Keratinocyte (primary cell): ENCODE data around the gene SLC49A4. TPM values are rescaled to one million over a fixed set of nuclear protein-coding genes. Genes with fewer than 3 reads are reported as not detected.

ENCODE experiments used
- DNase-seq: peaks from one replicate; pipeline ENCODE4 v3.0.0-alpha.2; 2011; ENCODE audit warnings: low read depth, missing footprints, low spot score
- FAIRE-seq: peaks from 2 replicates; lab custom pipeline; 2011; peaks lifted over from hg19 to GRCh38; lab: Jason Lieb, UNC
- H2AFZ ChIP-seq: 2 replicates; pipeline ENCODE4 v1.6.0; 2012; ENCODE audit warnings: low read length, control low read depth, inconsistent platforms; ENCODE audit not compliant: control insufficient read depth
- H3K27ac ChIP-seq: 2 replicates; pipeline ENCODE4 v1.5.1; 2011; ENCODE audit warnings: low read length; ENCODE audit not compliant: control insufficient read depth, insufficient read depth
- H3K27me3 ChIP-seq: 3 replicates; pipeline ENCODE4 v1.6.0; 2011; ENCODE audit warnings: low read length; ENCODE audit not compliant: control insufficient read depth, insufficient read depth; ENCODE audit errors: extremely low read depth
- H3K36me3 ChIP-seq, 2 experiments: 2 replicates in 1 of 2; 3 replicates in 1 of 2; pipeline ENCODE4 v1.5.1; 2011; ENCODE audit warnings: low read length in 2 of 2, mild to moderate bottlenecking in 1 of 2; ENCODE audit not compliant: control insufficient read depth in 2 of 2, insufficient read depth in 2 of 2; ENCODE audit errors: extremely low read depth in 1 of 2
- H3K4me1 ChIP-seq: 3 replicates; pipeline ENCODE4 v1.5.1; 2011; ENCODE audit warnings: low read length; ENCODE audit not compliant: control insufficient read depth, insufficient read depth; ENCODE audit errors: extremely low read depth
- H3K4me2 ChIP-seq: 3 replicates; pipeline ENCODE4 v1.6.0; 2011; ENCODE audit warnings: low read depth, low read length; ENCODE audit not compliant: control insufficient read depth, insufficient read depth; ENCODE audit errors: extremely low read depth
- H3K4me3 ChIP-seq, 3 experiments: fragments of 200-600 bp in 1 of 3; sonication (generic) in 1 of 3; 2 replicates in 2 of 3; 3 replicates in 1 of 3; pipeline ENCODE4 v1.5.1; 2011 to 2016; ENCODE audit warnings: low read length in 3 of 3, mild to moderate bottlenecking in 3 of 3, control low read depth in 2 of 3, inconsistent platforms in 1 of 3, low read depth in 1 of 3, mixed read lengths in 1 of 3, mixed run types in 1 of 3, moderate library complexity in 1 of 3; ENCODE audit not compliant: control insufficient read depth in 2 of 3, insufficient read depth in 2 of 3; ENCODE audit errors: extremely low read depth in 1 of 3
- H3K79me2 ChIP-seq: 2 replicates; pipeline ENCODE4 v1.6.0; 2012; ENCODE audit warnings: low read length; ENCODE audit not compliant: control insufficient read depth, insufficient read depth
- H3K9ac ChIP-seq: 3 replicates; pipeline ENCODE4 v1.6.0; 2011; ENCODE audit warnings: low read length; ENCODE audit not compliant: control insufficient read depth, insufficient read depth; ENCODE audit errors: extremely low read depth
- H3K9me1 ChIP-seq: 3 replicates; pipeline ENCODE4 v1.6.0; 2011; ENCODE audit warnings: low read length; ENCODE audit not compliant: control insufficient read depth, insufficient read depth; ENCODE audit errors: extremely low read depth
- H3K9me3 ChIP-seq: 2 replicates; pipeline ENCODE4 v1.5.1; 2012; ENCODE audit warnings: low read depth, low read length; ENCODE audit not compliant: control insufficient read depth
- H4K20me1 ChIP-seq: 3 replicates; pipeline ENCODE4 v1.6.0; 2011; ENCODE audit warnings: low read length; ENCODE audit not compliant: control insufficient read depth, insufficient read depth; ENCODE audit errors: extremely low read depth
- EZH2 ChIP-seq: IDR thresholded peaks from one replicate; pipeline ENCODE4 v1.6.1; 2012; ENCODE audit warnings: inconsistent platforms, mild to moderate bottlenecking, low read length, moderate library complexity
- dilution Hi-C: fragments of 300-500 bp; cut with MboI; formaldehyde crosslinking; loops from one replicate; pipeline ENCODE4 v1.7.0; 2020; ENCODE audit warnings: low sequenced_read_pairs; ENCODE audit not compliant: extremely low pct_ligation_motif_present
- polyA plus RNA-seq, 5 experiments: library from polyadenylated mRNA; depleted of rRNA in 3 of 5; stranded (reverse) in 3 of 5; stranded (forward) in 1 of 5; unstranded in 1 of 5; fragments of >200 nt; gene quantifications; 1 replicate in 1 of 5; 2 replicates in 3 of 5; 3 replicates in 1 of 5; pipeline versions ENCODE4 v1.2.1 to v1.2.3, GENCODE V29; 2011 to 2012; ENCODE audit warnings: missing spikeins in 2 of 5, low read depth in 1 of 5, low replicate concordance in 1 of 5
- TF ChIP-seq, protein P1 (sequence below), 3 experiments: IDR thresholded peaks in 1 of 3; conservative IDR thresholded peaks in 1 of 3; optimal IDR thresholded peaks in 1 of 3; 2 replicates in 2 of 3; 3 replicates in 1 of 3; pipeline versions ENCODE3 to v1.5.1; 2011; ENCODE audit warnings: low read length in 3 of 3, mild to moderate bottlenecking in 3 of 3, moderate library complexity in 2 of 3, control low read depth in 1 of 3, inconsistent platforms in 1 of 3; ENCODE audit not compliant: insufficient read depth in 2 of 3; ENCODE audit errors: extremely low read depth in 1 of 3

The SLC49A4 gene
- polyA plus RNA-seq, 1 donor (not counting 4 experiments of a cell fraction or from before 2014, with no cell fraction given) = 18.2 TPM

DNA sequence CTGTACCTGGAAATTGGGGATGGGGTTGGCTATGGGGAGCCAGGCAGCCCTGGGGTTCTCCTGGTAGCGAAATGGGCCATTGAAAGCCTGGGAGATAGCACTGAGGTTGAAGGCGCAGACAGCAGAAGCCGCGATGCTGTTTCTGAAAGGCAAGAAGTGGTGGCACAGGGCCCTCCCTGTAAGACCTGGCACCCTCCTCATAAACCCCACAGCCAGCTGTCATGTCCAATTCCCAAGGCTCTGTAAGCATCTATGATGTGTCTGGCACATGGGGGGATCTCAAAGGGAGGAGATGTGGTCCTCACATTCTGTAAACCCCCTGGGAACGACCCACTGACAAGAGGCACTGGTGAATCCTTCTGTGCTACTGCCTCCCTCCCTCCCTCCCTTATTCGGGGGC lies 128.7 kb downstream of the SLC49A4 start:
- no peak for FAIRE-seq
- H3K9me3 ChIP-seq = no peaks in the 10 kb centered on the region
- H3K36me3 ChIP-seq = no peaks in the 10 kb centered on the region
- no peak overlapping the region for H3K4me2 ChIP-seq
- H3K4me1 ChIP-seq = peaks cover 3% of the 10 kb centered on the region
- DNase-seq = no peak
- H4K20me1 ChIP-seq = no peaks in the 10 kb centered on the region
- H3K9me1 ChIP-seq = no peaks in the 10 kb centered on the region
- dilution Hi-C loops = no loop called here
- H3K9ac ChIP-seq = no peak overlapping the region
- no peak overlapping the region for H3K4me3 ChIP-seq
- no peak overlapping the region for H3K27ac ChIP-seq
- TF ChIP-seq, protein P1, sequence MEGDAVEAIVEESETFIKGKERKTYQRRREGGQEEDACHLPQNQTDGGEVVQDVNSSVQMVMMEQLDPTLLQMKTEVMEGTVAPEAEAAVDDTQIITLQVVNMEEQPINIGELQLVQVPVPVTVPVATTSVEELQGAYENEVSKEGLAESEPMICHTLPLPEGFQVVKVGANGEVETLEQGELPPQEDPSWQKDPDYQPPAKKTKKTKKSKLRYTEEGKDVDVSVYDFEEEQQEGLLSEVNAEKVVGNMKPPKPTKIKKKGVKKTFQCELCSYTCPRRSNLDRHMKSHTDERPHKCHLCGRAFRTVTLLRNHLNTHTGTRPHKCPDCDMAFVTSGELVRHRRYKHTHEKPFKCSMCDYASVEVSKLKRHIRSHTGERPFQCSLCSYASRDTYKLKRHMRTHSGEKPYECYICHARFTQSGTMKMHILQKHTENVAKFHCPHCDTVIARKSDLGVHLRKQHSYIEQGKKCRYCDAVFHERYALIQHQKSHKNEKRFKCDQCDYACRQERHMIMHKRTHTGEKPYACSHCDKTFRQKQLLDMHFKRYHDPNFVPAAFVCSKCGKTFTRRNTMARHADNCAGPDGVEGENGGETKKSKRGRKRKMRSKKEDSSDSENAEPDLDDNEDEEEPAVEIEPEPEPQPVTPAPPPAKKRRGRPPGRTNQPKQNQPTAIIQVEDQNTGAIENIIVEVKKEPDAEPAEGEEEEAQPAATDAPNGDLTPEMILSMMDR (optimal IDR thresholded peaks at IDR 0.05 in 1 of 3, IDR thresholded peaks at IDR 0.05 in 1 of 3, conservative IDR thresholded peaks at IDR 0.05 in 1 of 3; ENCODE audit: extremely low read depth in 1 of 3, insufficient read depth in 2 of 3, low read length in 3 of 3) = no peak
- no peak for TF ChIP-seq EZH2
- peaks cover 36% of the 10 kb centered on the region for H3K27me3 ChIP-seq
- H3K79me2 ChIP-seq = no peaks in the 10 kb centered on the region
- H2AFZ ChIP-seq = no peak overlapping the region

DNA sequence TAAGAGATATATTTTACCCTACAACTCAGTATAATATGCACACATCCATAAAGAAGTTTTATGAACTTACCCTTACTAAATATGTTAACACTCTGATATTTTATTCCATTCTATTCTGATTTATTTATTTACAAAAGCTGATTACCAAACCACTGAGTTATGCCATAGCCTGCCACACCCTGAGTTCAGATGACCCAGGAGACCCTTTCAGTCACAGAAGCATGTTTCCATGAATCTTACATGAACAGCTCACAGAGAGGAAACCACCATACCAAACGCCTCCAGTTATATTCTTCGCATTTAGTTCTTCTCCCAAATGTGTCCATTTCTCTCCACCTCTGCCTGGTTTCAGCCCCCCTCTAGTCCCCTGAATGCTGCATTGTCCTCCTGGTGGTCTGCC lies 129.2 kb downstream of the SLC49A4 start:
- no peak overlapping the region for H3K9ac ChIP-seq
- dilution Hi-C loops = no loop called here
- no peaks in the 10 kb centered on the region for H4K20me1 ChIP-seq
- H3K4me2 ChIP-seq = no peak overlapping the region
- TF ChIP-seq EZH2 = no peak
- TF ChIP-seq, protein P1 (optimal IDR thresholded peaks at IDR 0.05 in 1 of 3, IDR thresholded peaks at IDR 0.05 in 1 of 3, conservative IDR thresholded peaks at IDR 0.05 in 1 of 3; ENCODE audit: extremely low read depth in 1 of 3, insufficient read depth in 2 of 3, low read length in 3 of 3) = no peak
- H3K9me1 ChIP-seq = no peaks in the 10 kb centered on the region
- H3K27ac ChIP-seq = no peak overlapping the region
- peaks cover 36% of the 10 kb centered on the region for H3K27me3 ChIP-seq
- peaks cover 4% of the 10 kb centered on the region for H3K4me1 ChIP-seq
- H3K36me3 ChIP-seq = no peaks in the 10 kb centered on the region
- H3K4me3 ChIP-seq = no peak overlapping the region
- H2AFZ ChIP-seq = no peak overlapping the region
- no peaks in the 10 kb centered on the region for H3K79me2 ChIP-seq
- DNase-seq (no peak), FAIRE-seq (no peak)
- no peaks in the 10 kb centered on the region for H3K9me3 ChIP-seq
